GM21390 (cell line): ENCODE results near the gene SPTSSA.
"Not testable (repeated sequence)": the region's sequence is repeated elsewhere in the genome, so short reads cannot be mapped to it uniquely, and the experiment has no call there.

Experiments
- ATAC-seq: cut with Tn5 transposase; IDR thresholded peaks from one replicate; pipeline ENCODE4 v1.9.1; 2021; ENCODE audit not compliant: unreplicated experiment

Gene SPTSSA

GRCh38 chr14:34428102-34428466, 34.0 kb downstream of the SPTSSA start:
- ATAC-seq: not testable (repeated sequence)

- ATAC-seq: no peak
These were observed 35.4 kb downstream of the SPTSSA start for GRCh38 chr14:34426313-34427295.

GRCh38 chr14:34425095-34425851, 36.8 kb downstream of the SPTSSA start:
- no peak for ATAC-seq

- no peak for ATAC-seq
These were observed 37.6 kb downstream of the SPTSSA start for GRCh38 chr14:34424488-34424887.

GRCh38 chr14:34423445-34423844, 38.6 kb downstream of the SPTSSA start:
- no peak for ATAC-seq

- ATAC-seq: no peak
These were observed 41.4 kb downstream of the SPTSSA start for GRCh38 chr14:34420547-34421150.

GRCh38 chr14:34409721-34410120, 52.3 kb downstream of the SPTSSA start:
- no peak for ATAC-seq

- no peak for ATAC-seq
These were observed 54.1 kb downstream of the SPTSSA start for GRCh38 chr14:34407951-34408350.

GRCh38 chr14:34404416-34404815, 57.6 kb downstream of the SPTSSA start:
- no peak for ATAC-seq

GRCh38 chr14:34403646-34404045, 58.4 kb downstream of the SPTSSA start:
- ATAC-seq: no peak

GRCh38 chr14:34398024-34398423, 64.0 kb downstream of the SPTSSA start:
- ATAC-seq: no peak

- ATAC-seq: no peak
These were observed 74.0 kb downstream of the SPTSSA start for GRCh38 chr14:34387974-34388516.

- ATAC-seq: no peak
These were observed 75.1 kb downstream of the SPTSSA start for GRCh38 chr14:34386865-34387485.

- ATAC-seq: not testable (repeated sequence)
These were observed 76.2 kb downstream of the SPTSSA start for GRCh38 chr14:34385881-34386280.

- ATAC-seq: no peak
These were observed 78.2 kb downstream of the SPTSSA start for GRCh38 chr14:34383839-34384238.
